ENCODE measurements around the gene TAOK1.

DNA sequence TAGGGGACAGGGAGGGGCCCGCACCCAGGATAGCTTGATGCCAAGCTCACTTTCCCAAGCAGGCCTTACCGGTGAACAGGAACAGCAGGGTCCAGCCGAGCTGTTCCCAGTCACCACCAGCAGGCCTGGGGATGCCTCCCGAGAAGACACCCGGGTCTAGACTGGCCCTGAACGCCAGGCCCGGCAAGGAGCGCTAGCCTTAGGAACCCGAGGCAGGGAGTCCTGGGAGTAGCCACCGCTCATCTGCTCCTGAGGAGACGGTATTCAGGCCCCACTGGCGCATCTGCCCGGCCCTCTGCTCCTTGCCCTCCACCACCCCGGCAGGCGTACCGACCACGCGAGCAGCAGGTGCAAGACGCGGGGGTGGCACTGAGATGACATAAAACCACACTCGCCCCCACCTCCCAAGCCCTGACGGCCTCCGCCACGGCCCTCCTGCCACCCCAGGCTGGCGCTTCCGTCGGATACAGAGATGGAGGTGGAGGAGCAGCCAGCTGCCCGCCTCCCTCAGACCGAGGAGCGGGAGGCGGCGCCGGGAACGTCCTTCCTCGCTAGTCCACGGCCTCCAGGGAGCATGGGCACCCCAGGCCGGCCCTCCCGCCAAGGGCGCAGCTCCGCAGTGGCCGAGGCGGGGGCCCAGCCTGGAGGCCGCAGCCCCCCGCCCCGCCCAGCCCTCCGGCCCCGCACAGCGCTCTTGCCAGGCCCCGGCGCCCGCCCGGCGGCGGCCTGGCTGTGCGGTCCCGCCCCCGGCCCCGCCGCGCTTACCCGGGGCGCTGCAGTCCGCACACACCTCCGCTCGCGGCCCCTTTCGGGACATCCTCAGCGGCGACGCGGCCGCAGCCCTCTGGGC is 198.6 kb downstream of the TAOK1 start:
- TF ChIP-seq POLR2A (IDR thresholded peaks at IDR 0.05; ENCODE audit: borderline replicate concordance, extremely low read depth, insufficient read depth, insufficient read length) (no peak), YY1 (IDR thresholded peaks at IDR 0.05; ENCODE audit: extremely low read depth, insufficient replicate concordance, low read depth, low read length) (no peak), CEBPB (IDR thresholded peaks at IDR 0.05; ENCODE audit: low read depth) (no peak), ZNF274 (IDR thresholded peaks at IDR 0.05; ENCODE audit: low read depth, low read length) (no peak)
- TF ChIP-seq, protein P1, sequence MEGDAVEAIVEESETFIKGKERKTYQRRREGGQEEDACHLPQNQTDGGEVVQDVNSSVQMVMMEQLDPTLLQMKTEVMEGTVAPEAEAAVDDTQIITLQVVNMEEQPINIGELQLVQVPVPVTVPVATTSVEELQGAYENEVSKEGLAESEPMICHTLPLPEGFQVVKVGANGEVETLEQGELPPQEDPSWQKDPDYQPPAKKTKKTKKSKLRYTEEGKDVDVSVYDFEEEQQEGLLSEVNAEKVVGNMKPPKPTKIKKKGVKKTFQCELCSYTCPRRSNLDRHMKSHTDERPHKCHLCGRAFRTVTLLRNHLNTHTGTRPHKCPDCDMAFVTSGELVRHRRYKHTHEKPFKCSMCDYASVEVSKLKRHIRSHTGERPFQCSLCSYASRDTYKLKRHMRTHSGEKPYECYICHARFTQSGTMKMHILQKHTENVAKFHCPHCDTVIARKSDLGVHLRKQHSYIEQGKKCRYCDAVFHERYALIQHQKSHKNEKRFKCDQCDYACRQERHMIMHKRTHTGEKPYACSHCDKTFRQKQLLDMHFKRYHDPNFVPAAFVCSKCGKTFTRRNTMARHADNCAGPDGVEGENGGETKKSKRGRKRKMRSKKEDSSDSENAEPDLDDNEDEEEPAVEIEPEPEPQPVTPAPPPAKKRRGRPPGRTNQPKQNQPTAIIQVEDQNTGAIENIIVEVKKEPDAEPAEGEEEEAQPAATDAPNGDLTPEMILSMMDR (IDR thresholded peaks at IDR 0.05 in 2 of 3, conservative IDR thresholded peaks at IDR 0.05 in 1 of 3; ENCODE audit: borderline replicate concordance in 1 of 3, insufficient read depth in 1 of 3, low read depth in 2 of 3, low read length in 2 of 3), result no peak

Measured in HCT116 (cell line).